Pancreas (tissue), 10 donors: Measurements from ENCODE around the gene ALDOB. TPM values are rescaled to one million over a fixed set of nuclear protein-coding genes. Genes with fewer than 3 reads are reported as not detected.
A peak's percentile ranks its signal among the peaks of the same experiment; 100 is the strongest.

Source experiments
- ATAC-seq, 4 donors: fragments of 200-7000 bp; cut with Tn5 transposase; one replicate each; pipeline versions ENCODE4 v1.8.0 to v1.9.1; 2020; ENCODE audit warnings: mild to moderate bottlenecking in 4 of 4, moderate library complexity in 4 of 4
- DNase-seq, 6 donors: peaks; one replicate each; pipeline ENCODE4 v3.0.0-alpha.2; 2020
- FAIRE-seq: peaks from 2 replicates; lab custom pipeline; 2012; peaks lifted over from hg19 to GRCh38; lab: Jason Lieb, UNC
- H3K27ac ChIP-seq, 4 donors: fragments of 200-600 bp; sonication (generic); 1 replicate in 3 of 4; 2 replicates in 1 of 4; pipeline versions ENCODE4 v1.5.0 to v1.8.0; 2020
- H3K27me3 ChIP-seq, 4 donors: fragments of 200-600 bp; one replicate each; pipeline ENCODE4 v1.8.0; 2021
- H3K36me3 ChIP-seq, 3 donors: fragments of 200-600 bp; sonication (generic) in 1 of 3; one replicate each; pipeline versions ENCODE4 v1.5.0 to v1.8.0; 2020 to 2021
- H3K4me1 ChIP-seq, 3 donors: fragments of 200-600 bp; one replicate each; pipeline ENCODE4 v1.8.0; 2021
- H3K4me3 ChIP-seq, 4 donors: fragments of 200-600 bp; sonication (generic) in 2 of 4; one replicate each; pipeline versions ENCODE4 v1.5.0 to v1.8.0; 2020 to 2021
- H3K9me3 ChIP-seq, 4 donors: fragments of 200-600 bp; one replicate each; pipeline ENCODE4 v1.8.0; 2021
- WGBS, 2 donors: extraction: QIAGEN DNeasy Blood & Tissue Kit; methylation state at CpG; one replicate each; pipeline ENCODE4 v1.1.7; 2013; 5-methylcytosine and 5-hydroxymethylcytosine counted together
- intact Hi-C, 3 donors: fragments of 100-400 bp; cut with DNase I; formaldehyde crosslinking; loops; one replicate each; pipeline versions ENCODE4 v1.11.1 to v1.14.2; 2022
- polyA plus RNA-seq, 2 donors: library from polyadenylated mRNA; stranded (reverse); fragments of 200-250 nt; gene quantifications; one replicate each; pipeline ENCODE4 v1.2.3, GENCODE V29; 2013
- total RNA-seq, 6 donors: library from RNA; stranded (reverse); fragmentation: NEBNext Ultra II Directional in 4 of 6; extraction: Animal tissue kit (Norgen Biotek cat#: 25700) in 4 of 6; gene quantifications; one replicate each; pipeline versions ENCODE4 v1.2.1 to v1.2.4, GENCODE V29; 2021 to 2023
- TF ChIP-seq, protein P1 (sequence below), 4 donors: fragments of 200-600 bp; sonication (generic) in 3 of 4; IDR thresholded peaks; one replicate each; pipeline versions ENCODE4 v1.5.0 to v1.8.0; 2021; ENCODE audit warnings: antibody characterized with exemption in 4 of 4
- donor health status: healthy with polysubstance abuse.
- donor health status: DM: no; HTN: no; CAD: no; lungs with moderate emphysema.
- donor health status: DM: no; HTN: no; CAD: no.
- donor health status: control.
- donor health status: control.
- donor health status: Bipolar disorder and iron deficiency.
- donor health status: DM: yes; HTN: yes; CAD: no.
- donor health status: DM: no; HTN: no; CAD: no.
- donor health status: DM: no; HTN: no; CAD: no.
- donor health status: DM: yes; HTN: yes; CAD: no.

Gene ALDOB
- total and polyA plus RNA-seq, 8 donors: 75.0 to 856 (median 287) TPM

DNA sequence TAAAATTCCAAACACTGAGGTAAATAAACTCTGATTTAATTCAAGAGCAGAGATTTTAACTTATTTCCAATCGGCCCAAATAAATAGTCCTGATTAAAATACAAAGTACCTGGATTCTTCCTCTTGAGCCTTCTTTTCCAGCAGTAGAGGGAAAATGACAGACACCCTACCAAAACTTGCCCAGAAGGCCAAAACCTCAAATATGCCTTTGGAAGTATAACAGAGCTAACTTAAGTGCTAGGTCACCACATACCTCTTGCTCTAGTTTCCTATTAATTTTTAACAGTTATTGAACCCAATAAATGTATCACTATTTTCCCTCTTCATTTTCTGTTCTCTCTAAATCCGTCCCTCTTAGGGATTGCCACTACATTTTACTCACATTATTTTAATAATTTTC is 52.2 kb downstream of the ALDOB start:
- intact Hi-C loops: loop anchor here in 1 of 3 donors (10.0 kb wide), 1 partner anchor 69 kb away; no protein-coding TSS in a partner anchor
- FAIRE-seq (no peak), ATAC-seq (peak in 2 of 4 donors; percentile 47 to 59), DNase-seq (no peak)
- Histone ChIP-seq H3K4me3 (no peak overlapping the region), H3K27me3 (no peaks in the 10 kb centered on the region), H3K36me3 (no peaks in the 10 kb centered on the region), H3K9me3 (no peaks in the 10 kb centered on the region), H3K27ac (peak overlapping the region in 1 of 4 donors; percentile 27), H3K4me1 (peaks cover 0 to 7% (median 5%) of the 10 kb centered on the region in 3 donors)
- TF ChIP-seq, protein P1, sequence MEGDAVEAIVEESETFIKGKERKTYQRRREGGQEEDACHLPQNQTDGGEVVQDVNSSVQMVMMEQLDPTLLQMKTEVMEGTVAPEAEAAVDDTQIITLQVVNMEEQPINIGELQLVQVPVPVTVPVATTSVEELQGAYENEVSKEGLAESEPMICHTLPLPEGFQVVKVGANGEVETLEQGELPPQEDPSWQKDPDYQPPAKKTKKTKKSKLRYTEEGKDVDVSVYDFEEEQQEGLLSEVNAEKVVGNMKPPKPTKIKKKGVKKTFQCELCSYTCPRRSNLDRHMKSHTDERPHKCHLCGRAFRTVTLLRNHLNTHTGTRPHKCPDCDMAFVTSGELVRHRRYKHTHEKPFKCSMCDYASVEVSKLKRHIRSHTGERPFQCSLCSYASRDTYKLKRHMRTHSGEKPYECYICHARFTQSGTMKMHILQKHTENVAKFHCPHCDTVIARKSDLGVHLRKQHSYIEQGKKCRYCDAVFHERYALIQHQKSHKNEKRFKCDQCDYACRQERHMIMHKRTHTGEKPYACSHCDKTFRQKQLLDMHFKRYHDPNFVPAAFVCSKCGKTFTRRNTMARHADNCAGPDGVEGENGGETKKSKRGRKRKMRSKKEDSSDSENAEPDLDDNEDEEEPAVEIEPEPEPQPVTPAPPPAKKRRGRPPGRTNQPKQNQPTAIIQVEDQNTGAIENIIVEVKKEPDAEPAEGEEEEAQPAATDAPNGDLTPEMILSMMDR (IDR thresholded peaks at IDR 0.05): no peak
- WGBS, 2 donors: 42 to 44% methylated on average over 2 of the region's 2 CpGs

DNA sequence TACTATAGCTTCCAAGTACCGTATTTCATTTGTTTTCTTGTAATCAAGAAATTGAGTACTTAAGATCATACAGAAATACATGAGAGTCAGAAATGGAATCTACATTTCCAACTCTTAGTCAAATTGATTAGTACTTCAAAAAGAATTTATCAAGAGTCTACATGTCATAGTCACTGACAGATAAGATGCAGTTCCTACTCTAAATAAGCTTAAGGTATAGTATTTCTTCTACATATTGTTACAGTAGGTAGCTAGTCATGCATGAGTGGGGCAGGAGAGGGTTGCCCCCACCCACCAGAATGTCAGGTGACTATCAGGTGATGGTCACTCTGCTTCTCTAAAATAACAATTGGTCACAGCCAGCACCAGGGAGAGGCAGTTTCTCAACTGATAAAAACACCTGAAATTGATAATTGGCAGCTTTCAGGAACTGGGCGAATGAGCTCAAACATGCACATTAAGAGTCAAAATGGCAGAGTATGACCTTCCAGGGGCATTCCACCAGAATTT is 53.7 kb downstream of the ALDOB start:
- intact Hi-C loops: loop anchor here in 1 of 3 donors (10.0 kb wide), 1 partner anchor 67 kb away; no protein-coding TSS in a partner anchor
- no peaks in the 10 kb centered on the region for H3K9me3 ChIP-seq
- H3K4me1 ChIP-seq: no peaks in the 10 kb centered on the region
- no peaks in the 10 kb centered on the region for H3K27me3 ChIP-seq
- H3K4me3 ChIP-seq: peak overlapping the region in 1 of 4 donors; percentile 11
- DNase-seq (no peak), ATAC-seq (peak in 1 of 4 donors; percentile 26), FAIRE-seq (no peak)
- WGBS, 2 donors: 53 to 59% methylated on average over 2 of the region's 2 CpGs
- peak overlapping the region in 1 of 4 donors; percentile 27 for H3K27ac ChIP-seq
- TF ChIP-seq, protein P1 (IDR thresholded peaks at IDR 0.05): no peak
- no peaks in the 10 kb centered on the region for H3K36me3 ChIP-seq

DNA sequence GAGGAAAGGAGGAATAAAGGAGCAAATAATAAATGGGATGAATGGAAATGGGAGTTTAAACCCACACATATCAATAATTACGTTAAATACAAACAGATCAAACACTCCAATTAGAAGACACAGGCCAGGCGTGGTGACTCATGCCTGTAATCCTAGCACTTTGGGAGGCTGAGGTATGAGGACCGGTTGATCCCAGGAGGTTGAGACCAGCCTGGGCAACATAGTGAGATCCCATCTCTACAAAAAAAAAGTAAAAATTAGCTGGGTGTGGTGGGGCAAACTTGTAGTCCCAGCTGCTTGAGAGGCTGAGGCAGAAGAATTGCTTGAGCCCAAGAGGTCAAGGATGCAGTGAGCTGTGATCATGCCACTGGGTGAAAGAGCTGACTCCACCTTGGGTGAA is 54.5 kb downstream of the ALDOB start:
- intact Hi-C loops: loop anchor here in 1 of 3 donors (10.0 kb wide), 1 partner anchor 66 kb away; no protein-coding TSS in a partner anchor
- Histone ChIP-seq H3K27me3 (no peaks in the 10 kb centered on the region), H3K4me1 (no peaks in the 10 kb centered on the region), H3K36me3 (no peaks in the 10 kb centered on the region), H3K4me3 (no peak overlapping the region), H3K27ac (peak overlapping the region in 1 of 4 donors; percentile 27), H3K9me3 (no peaks in the 10 kb centered on the region)
- 87 to 93% methylated on average over 3 of the region's 3 CpGs for WGBS, 2 donors
- TF ChIP-seq, protein P1 (IDR thresholded peaks at IDR 0.05): no peak
- FAIRE-seq (no peak), ATAC-seq (no peak), DNase-seq (no peak)

DNA sequence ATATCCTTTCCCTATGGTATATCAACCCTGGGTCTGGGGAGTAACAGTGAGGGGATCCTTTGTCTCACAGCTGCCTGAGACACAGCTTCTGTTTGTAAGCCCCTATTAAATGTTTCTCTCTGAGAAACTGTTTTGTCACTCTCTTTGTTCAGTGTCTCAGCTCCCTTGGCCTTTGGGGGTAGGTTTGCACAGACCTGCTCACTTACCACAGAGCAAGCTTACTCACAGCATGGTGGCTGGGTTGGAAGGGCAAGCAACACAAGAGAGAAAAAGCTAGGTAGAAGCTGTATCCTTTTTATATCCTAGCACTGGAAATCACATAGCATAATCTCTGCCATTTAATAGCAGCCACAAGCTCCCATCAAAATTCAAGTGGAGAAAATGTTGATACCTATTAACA is 55.3 kb downstream of the ALDOB start:
- Histone ChIP-seq H3K27ac (no peak overlapping the region), H3K4me1 (no peaks in the 10 kb centered on the region), H3K4me3 (no peak overlapping the region), H3K9me3 (no peaks in the 10 kb centered on the region), H3K27me3 (no peaks in the 10 kb centered on the region), H3K36me3 (no peaks in the 10 kb centered on the region)
- FAIRE-seq: no peak
- intact Hi-C loops: loop anchor here in 1 of 3 donors (10.0 kb wide), 1 partner anchor 65 kb away; no protein-coding TSS in a partner anchor
- DNase-seq: no peak
- ATAC-seq: no peak
- TF ChIP-seq, protein P1 (IDR thresholded peaks at IDR 0.05): no peak
